Type B pancreatic cell (in vitro differentiated cells): ENCODE measurements around the gene SYDE2. TPM values are rescaled to one million over a fixed set of nuclear protein-coding genes. Genes with fewer than 3 reads are reported as not detected.
A peak's percentile ranks its signal among the peaks of the same experiment; 100 is the strongest.

Experiments used
- DNase-seq: peaks from one replicate; pipeline ENCODE4 v3.0.0; 2021; ENCODE audit warnings: mixed read lengths; ENCODE audit not compliant: unreplicated experiment; ENCODE audit errors: extremely low spot score
- H3K27ac Mint-ChIP-seq: 2 replicates; pipeline ENCODE4 v1.8.0; 2021; ENCODE audit warnings: mild to moderate bottlenecking, mixed read lengths
- H3K27me3 Mint-ChIP-seq: 2 replicates; pipeline ENCODE4 v1.8.0; 2021; ENCODE audit warnings: mixed read lengths
- H3K36me3 Mint-ChIP-seq: 2 replicates; pipeline ENCODE4 v1.8.0; 2021; ENCODE audit warnings: mixed read lengths
- H3K4me1 Mint-ChIP-seq: one replicate; pipeline ENCODE4 v1.8.0; 2021; ENCODE audit warnings: mixed read lengths; ENCODE audit not compliant: unreplicated experiment
- H3K4me3 Mint-ChIP-seq: 2 replicates; pipeline ENCODE4 v1.8.0; 2021; ENCODE audit warnings: mild to moderate bottlenecking, mixed read lengths
- H3K9me3 Mint-ChIP-seq: 2 replicates; pipeline ENCODE4 v1.8.0; 2021; ENCODE audit warnings: mixed read lengths
- total RNA-seq: library from RNA; stranded (reverse); gene quantifications from 2 replicates; pipeline ENCODE4 v1.2.1, GENCODE V29; 2021; ENCODE audit warnings: low replicate concordance
- TF ChIP-seq, protein P1 (sequence below): fragments of 200-600 bp; sonication (generic); conservative IDR thresholded peaks from 2 replicates; pipeline ENCODE4 v1.5.0; 2021; ENCODE audit warnings: antibody characterized with exemption, mild to moderate bottlenecking

The SYDE2 gene
- total RNA-seq, 1 donor from 2014 or later = 9.4 TPM

DNA sequence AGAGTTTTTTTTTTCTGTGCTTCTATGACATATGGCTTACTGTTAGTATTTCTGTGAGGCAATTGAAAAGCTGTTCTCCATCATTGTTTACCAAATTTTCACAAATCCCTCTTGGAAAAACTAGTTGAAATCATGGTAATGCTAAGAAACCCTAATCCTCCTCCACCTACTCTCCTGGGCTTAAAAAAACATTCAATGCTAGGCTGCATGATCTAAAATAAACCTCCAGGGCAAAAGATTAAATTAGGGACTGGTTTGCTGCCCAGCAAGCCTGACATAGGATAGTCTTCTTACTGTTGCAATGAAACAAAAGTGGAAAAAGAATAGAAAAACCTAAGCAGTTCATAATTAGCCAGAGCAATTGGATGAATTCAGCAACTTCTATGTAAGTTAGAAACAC, 42.6 kb upstream of the SYDE2 start:
- H3K27me3 Mint-ChIP-seq = no peaks in the 10 kb centered on the region
- no peak for DNase-seq
- no peak overlapping the region for H3K4me3 Mint-ChIP-seq
- no peaks in the 10 kb centered on the region for H3K9me3 Mint-ChIP-seq
- TF ChIP-seq, protein P1, sequence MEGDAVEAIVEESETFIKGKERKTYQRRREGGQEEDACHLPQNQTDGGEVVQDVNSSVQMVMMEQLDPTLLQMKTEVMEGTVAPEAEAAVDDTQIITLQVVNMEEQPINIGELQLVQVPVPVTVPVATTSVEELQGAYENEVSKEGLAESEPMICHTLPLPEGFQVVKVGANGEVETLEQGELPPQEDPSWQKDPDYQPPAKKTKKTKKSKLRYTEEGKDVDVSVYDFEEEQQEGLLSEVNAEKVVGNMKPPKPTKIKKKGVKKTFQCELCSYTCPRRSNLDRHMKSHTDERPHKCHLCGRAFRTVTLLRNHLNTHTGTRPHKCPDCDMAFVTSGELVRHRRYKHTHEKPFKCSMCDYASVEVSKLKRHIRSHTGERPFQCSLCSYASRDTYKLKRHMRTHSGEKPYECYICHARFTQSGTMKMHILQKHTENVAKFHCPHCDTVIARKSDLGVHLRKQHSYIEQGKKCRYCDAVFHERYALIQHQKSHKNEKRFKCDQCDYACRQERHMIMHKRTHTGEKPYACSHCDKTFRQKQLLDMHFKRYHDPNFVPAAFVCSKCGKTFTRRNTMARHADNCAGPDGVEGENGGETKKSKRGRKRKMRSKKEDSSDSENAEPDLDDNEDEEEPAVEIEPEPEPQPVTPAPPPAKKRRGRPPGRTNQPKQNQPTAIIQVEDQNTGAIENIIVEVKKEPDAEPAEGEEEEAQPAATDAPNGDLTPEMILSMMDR = peak; percentile 28
- peak overlapping the region; percentile 29 for H3K27ac Mint-ChIP-seq
- H3K4me1 Mint-ChIP-seq = peaks cover 40% of the 10 kb centered on the region
- H3K36me3 Mint-ChIP-seq = no peaks in the 10 kb centered on the region

GRCh38 chr1:85240643-85241042, 39.8 kb upstream of the SYDE2 start:
- Mint-ChIP-seq H3K4me1 (peaks cover 40% of the 10 kb centered on the region), H3K27me3 (no peaks in the 10 kb centered on the region), H3K27ac (peak overlapping the region; percentile 23), H3K36me3 (no peaks in the 10 kb centered on the region), H3K9me3 (no peaks in the 10 kb centered on the region), H3K4me3 (no peak overlapping the region)
- TF ChIP-seq, protein P1 = no peak
- no peak for DNase-seq

GRCh38 chr1:85240174-85240601, 39.4 kb upstream of the SYDE2 start:
- Mint-ChIP-seq H3K36me3 (no peaks in the 10 kb centered on the region), H3K4me1 (peaks cover 35% of the 10 kb centered on the region), H3K27me3 (no peaks in the 10 kb centered on the region), H3K27ac (peak overlapping the region; percentile 23), H3K4me3 (no peak overlapping the region), H3K9me3 (no peaks in the 10 kb centered on the region)
- no peak for DNase-seq
- TF ChIP-seq, protein P1 = no peak

GRCh38 chr1:85237613-85238012, 36.8 kb upstream of the SYDE2 start:
- Mint-ChIP-seq H3K4me3 (no peak overlapping the region), H3K4me1 (peaks cover 18% of the 10 kb centered on the region), H3K27me3 (no peaks in the 10 kb centered on the region), H3K9me3 (no peaks in the 10 kb centered on the region), H3K27ac (no peak overlapping the region), H3K36me3 (no peaks in the 10 kb centered on the region)
- TF ChIP-seq, protein P1 = no peak
- no peak for DNase-seq

DNA sequence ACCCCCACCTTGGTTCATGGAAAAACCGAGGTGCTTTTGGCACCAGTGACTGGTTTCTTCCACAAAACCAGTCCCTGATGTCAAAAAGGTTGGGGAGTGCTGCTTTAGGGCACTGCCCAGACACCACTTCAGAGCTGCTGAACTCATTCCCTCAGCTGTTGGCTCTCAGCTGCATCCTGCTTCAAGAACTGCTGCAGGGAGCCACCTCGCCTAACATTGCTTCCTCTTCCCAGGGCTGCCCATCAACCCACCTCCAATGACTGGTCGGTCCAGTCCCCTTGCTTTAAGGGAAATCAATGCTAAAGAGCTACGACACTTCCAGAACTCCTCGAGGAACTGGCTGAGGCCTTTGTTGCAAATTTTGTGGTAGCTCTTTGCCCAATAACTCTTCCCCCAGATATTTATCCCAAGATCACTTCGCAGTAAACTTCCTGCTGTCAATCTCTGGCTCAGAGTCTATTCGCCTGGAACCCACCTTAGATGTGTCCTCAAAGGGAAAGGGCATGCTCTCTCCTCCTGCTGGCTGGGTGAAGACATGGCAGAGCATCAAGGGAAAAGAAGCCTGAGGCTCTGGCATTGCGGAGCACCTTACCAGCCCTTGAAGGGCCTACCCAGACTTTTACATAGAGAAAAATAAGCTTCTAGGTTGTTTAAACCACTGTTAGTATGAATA, 29.6 kb upstream of the SYDE2 start:
- DNase-seq = no peak
- TF ChIP-seq, protein P1 = peak; percentile 51
- Mint-ChIP-seq H3K36me3 (no peaks in the 10 kb centered on the region), H3K4me3 (no peak overlapping the region), H3K9me3 (peaks cover 4% of the 10 kb centered on the region), H3K27me3 (no peaks in the 10 kb centered on the region), H3K4me1 (peaks cover 20% of the 10 kb centered on the region), H3K27ac (no peak overlapping the region)
